HPDE6-E6E7 (cell line): Measurements from ENCODE around the gene GAS2L2.
"Not testable (repeated sequence)": the region's sequence is repeated elsewhere in the genome, so short reads cannot be mapped to it uniquely, and the experiment has no call there.

Source experiments
- DNase-seq: peaks from one replicate; pipeline ENCODE4 v3.0.0; 2011; ENCODE audit warnings: missing footprints; ENCODE audit errors: extremely low spot score

Gene GAS2L2

DNA sequence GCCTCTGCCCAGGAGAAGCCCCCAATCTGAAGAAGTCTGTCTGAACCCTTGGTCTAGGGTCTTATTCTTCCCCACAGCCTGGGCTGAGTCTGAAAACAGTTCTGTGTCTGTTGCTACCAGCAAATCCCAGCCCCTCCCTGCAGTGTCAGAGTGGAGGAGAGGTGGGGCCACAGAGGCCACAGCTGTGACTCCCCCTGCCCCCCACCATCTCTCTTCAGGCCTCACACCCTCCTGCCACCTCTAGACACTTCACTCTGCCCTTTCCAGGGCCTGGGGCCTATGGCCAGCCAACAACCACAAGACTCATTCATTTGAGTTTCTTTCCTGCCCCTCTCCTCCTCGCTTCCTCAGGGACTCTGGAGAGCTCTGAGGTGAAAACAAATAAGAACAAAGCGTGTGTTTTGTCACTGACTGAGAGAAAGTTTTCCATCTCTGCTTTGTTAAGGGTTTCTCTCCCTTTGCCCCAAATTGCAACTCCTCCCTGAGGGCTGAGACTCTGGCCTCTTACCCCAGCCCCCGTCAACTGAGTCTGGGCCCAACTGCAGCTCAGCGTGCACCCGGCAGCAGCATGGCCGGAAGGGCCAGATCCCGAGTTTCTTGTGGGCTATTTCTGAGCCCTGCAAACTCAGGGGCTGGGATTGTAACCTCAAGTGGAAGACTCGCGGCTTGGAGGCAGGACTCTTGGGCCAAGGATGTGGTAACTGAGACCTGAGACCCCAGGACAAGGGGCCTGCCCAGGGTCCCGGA lies 20.8 kb upstream of the GAS2L2 start:
- DNase-seq = no peak

DNA sequence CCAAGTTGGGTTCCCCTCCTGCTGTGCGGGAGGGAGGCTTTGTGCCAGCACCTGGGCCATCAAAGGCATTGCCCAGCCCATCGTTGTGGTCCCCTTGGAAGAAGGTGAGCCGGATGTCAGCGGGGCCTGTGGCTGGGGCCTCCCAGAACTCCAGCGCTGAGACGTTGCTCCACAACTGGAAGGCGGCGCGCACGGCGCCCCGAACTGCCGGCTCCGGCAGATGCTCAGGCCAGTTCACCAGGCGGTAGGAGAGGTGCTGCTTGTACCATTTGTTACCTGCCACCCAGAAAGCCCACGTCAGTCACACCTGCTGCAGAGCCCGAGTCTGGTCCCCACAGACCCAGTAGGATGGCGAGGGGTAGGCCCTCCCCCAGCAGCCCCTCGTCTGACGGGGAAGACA lies 20.1 kb upstream of the GAS2L2 start:
- no peak for DNase-seq

DNA sequence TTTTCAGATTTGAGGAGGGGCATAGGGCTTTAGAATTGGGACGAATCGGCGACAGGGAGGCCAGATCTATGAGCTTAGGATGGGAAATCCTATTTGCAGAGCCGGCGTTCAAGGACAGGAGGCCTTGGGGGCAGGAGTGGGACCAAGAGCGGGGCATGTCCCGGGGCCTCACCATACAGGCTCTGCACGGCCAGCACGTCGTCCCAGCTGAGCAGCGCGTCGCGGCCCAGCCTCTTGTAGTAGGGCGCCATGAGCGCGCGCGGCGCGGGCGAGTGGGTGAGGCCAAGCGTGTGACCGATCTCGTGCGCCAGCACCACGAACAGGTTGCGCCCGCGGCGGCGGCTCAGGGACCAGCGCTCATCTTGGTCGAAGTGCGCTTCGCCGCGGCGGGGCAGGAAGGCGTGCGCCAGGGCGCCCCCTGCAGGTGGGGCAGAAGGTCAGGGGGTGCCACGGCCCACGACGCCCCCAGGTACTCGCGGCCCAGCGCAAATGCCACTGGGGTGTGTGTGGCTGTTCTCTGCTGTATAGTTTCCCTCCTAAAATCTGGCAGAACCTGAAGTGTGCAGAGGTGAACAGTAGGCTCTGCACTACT lies 17.0 kb upstream of the GAS2L2 start:
- DNase-seq = no peak

DNA sequence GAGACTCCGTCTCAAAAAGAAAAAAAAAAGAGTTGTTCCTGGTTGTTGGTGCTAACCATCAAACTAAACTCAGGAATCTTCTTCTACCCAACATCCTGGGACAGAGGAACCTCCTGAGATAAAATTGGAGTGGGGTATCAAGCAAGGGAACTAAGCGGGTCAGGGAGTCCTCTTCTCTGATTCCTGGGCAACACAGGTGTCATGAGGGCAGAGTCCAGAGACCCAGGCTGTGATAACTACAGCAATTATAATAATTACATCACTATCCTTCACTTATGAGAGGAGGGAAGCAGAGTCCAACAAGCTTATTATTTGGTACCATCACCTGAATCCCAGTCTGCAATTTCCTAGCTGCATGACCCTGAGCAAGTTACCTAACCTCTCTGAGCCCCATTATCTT lies 15.8 kb upstream of the GAS2L2 start:
- DNase-seq = no peak

DNA sequence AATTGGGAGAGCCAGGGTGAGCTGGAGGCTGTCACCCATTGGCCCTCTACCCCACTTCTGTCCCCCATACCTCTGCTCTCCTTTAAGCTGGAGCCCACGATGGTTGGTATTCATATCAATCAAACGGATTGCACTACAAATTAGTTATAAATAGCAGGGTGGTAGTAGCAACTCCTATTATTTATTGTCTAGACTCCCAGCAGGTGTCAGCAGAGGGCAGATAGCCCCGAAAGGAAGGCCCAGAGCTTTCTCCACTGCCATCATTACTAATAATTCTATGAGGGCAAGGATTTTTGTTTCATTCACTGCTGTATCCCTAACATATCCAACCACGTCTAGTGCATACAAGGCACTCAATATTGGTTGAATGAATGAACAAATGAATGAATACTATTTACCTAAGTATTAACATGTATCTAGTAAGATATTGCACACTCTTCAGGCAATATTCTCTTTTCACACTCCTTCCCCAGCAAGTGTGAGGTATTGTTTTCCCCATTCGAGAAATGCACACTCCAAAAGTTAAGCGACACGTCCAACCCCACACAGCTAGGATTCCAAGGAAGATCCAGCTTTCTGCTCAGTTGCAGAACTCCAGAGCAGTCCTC lies 14.0 kb upstream of the GAS2L2 start:
- no peak for DNase-seq

DNA sequence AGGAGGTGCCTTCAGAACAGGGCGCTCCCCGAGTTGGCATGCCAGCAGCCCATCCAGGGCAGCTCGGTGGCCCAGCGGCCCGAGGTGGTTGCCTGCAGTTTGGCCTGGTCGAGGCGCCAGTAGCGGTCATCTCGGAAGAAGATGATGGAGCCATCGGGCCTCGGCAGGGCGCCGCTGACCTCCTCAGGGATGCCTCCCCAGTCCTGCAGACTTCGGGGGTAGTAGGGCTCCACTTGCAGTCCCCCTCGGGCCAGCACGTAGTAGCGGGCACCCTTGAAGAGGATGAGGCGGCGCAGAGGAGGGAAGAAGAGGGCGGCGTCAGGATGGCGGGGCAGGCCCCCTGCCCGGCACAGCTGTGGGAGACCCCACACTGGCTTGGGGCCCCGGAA lies 13.4 kb upstream of the GAS2L2 start:
- no peak for DNase-seq

DNA sequence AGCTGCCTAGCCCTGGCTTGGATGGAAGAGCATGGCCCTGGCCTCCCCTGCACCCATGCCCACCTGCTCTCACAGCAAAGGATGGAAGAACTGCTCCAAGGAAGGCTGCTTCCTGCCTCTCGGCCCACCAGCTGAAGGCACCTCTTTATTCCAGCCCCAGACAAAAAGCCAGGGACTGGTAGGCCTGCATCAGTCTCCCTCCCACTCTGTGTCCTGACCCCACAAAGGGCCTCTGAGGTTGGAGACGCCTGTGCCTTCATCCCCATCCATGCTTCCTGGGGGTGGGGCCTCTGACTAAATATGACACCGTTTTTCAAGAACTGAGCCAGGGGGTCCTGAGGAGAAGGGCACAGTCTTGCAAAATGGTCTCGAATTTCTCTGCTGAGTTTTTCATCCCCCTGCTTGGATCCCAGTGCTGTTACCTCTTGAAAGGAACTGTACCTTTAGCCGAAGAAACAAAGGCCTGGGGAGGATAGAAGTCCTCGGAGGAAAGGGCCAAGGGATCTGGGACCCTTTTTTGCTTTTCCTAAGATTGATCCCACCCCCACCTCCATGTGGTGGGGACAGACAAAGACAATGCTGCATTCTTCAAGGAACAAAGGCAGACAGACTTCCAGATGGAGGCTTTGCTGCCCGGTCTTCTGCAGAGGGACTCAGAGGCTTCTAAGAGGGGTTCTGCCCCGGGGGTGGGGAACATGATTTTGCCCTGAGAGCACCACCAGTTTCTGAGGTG lies 12.9 kb upstream of the GAS2L2 start:
- DNase-seq = no peak

DNA sequence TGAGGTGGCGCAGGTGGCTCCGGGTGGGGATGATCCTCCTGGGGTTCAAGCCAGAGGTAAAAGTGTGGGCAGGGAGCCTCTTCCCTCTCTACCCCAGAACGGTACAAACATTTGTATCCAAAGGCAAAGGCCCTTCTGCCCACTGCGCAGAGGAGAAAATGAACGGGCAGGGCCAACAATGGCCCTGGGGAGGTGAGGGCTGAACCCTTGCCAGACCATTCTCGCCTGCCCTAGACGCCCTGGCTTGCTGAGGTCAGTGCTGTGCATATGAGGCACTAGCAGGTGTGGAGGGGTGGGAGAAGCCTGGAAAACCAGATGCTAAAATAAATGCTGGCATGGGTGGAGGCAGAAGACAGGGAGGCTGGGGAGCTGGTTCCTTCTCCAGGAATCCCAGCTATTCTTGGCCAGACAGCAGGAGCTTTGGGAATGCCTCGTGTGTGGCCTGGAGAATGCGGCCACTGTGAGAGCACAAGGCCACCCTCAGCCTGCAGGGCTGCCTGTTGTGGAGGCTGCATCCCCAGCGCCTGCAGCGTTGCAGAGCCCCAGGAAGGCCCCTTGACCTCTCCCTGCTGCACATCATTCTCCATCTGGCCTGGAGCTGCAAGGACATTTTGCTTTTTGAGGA lies 12.2 kb upstream of the GAS2L2 start:
- no peak for DNase-seq

DNA sequence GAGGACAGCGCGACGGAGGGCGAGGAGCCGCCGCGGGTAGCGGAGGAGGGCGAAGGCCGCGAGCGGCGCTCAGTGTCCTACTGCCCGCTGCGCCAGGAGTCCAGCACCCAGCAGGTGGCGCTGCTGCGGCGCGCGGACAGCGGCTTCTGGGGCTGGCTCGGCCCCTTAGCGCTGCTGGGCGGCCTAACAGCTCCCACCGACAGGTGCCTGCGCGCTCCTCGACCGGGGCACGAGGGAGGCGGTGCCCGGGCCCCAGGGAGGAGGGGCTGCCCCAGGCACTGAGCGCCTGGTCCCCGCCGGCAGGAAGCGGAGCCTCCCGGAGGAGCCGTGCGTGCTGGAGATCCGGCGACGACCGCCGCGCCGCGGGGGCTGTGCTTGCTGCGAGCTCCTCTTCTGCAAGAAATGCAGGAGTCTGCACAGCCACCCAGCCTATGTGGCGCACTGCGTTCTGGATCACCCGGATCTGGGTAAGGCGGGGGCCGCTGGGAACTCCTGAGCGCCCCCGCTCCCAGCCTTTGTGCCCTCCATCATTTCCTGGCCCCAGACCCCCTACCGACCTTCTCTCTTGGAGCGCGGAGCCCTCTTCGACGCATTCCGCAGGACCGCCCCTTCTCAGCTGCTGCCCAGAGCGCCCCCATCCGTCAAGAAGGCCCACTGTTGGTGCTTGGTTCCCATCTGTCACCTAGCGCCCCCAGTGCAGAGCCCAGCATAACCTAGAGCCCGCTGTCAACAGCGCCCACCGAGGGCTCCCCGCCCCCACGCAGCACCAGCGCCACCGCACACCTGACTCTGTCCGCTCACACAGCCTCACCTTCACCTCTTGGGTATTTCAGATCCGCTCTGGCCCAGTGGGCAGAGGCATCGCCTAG lies 11.3 kb upstream of the GAS2L2 start:
- DNase-seq = peak; percentile 81

DNA sequence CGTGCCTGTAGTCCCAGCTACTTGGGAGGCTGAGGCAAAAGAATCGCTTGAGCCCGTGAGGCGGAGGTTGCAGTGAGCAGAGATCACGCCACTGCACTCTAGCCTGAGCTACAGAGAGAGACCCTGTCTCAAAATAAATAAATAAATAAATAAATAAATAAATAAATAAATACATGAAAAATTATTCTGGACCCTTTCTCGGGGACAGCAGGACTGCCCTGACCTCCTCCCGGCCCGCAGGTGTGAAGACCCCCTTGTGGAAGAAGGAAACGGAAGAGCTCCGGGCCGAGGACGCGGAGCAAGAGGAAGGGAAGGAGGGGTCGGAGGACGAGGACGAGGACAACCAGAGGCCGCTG lies 10.7 kb upstream of the GAS2L2 start:
- no peak for DNase-seq

DNA sequence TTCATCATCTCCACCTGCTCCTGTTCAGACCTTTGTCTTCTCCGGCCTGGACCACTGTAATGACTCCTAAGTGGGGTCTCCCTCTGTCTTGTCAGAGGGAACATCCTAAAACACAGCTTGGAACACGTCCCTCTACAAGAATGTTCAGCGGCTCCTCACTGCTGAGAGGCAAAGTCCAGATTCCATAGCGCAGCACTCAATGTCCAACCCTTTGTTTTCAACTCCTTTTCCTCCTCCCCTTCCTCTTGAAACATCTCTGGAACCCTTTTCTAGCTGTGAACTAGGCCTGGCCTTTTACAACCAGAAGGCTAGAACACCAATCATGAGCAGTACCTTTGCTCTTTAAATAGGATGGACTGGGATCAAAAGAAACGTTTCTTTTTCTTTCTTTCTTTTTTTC lies 8.6 kb upstream of the GAS2L2 start:
- DNase-seq = no peak

DNA sequence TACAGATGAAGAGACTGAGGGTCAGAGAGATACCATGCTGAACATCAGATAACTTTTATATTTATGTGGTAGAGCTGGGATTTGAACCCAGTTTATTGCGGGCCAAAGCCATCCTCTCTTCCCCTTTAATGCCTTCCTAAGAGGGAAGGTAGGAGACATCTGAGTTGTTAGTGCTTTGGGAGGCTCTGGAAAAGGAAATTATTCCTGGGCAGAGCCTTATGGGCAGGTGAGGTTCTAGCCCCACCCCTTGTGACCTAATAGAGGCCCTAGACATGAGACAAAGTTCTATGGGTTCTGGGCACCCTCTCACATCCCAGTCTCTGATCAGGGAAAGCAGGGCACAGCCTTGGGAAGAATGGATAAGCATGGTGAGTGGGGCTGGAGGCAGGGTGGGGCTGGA lies 7.5 kb upstream of the GAS2L2 start, which contains the start of gene C17orf50:
Gene C17orf50, plus strand, starts transcription at position 301 of the 400 bp plus-strand sequence. Its CDS starts 55 bp downstream, at position 356.
- DNase-seq = no peak

DNA sequence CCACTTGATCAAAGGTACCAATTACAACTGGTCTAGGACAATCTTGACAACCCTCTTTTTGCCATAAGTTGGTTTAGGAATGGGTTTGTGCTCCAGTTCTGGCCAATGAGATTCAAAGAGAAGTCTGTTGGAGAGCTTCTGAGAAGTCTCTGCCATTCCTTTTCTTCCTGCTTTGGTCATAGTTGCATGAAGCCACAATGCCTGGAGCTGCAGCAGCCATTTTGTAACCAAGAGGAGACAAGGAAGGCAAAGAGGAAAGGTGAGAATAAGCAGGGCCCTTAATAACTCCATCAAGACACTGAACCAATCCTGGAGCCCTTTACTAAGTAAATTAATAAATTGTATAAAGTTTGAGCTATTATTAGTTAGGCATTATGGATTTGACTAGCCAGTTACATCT lies 4.2 kb upstream of the GAS2L2 start:
- DNase-seq = no peak

DNA sequence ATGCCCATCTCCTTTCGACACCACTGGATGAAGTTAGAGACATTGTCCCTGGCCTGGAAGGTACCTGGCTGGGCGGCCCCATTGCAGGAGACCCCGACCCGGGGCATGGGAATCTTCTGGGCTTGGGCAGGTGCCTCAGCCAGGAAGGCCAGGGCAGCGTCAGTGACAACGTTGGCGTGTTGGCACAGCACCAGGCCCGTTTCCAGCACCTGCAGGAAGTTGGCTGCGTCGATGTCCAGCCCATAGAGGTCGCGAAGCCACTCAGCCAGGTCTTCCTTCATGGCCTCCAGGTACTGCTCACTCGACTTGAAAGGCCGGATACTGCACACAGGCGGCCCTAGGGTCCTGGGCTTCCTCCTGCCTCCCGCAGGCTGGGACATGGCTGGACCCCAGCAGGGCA lies 568 bp downstream of the GAS2L2 start:
- no peak for DNase-seq

DNA sequence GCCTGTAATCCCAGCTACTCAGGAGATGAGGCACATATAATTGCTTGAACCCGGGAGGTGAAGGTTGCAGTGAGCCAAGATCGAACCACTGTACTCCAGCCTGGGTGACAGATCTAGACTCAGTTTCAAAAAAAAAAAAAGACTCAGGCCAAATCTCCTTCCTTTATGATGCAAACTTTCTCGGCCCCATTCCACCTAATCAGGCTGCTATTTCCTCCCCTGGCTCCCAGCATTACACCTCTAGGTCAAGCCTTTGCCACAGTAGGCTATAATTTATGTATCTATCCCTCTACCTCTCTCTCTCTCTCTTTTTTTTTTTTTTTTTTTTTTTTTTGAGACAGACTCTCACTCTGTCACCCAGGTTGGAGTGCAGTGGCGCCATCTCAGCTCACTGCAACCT lies 1.5 kb downstream of the GAS2L2 start:
- DNase-seq = not testable (repeated sequence)

DNA sequence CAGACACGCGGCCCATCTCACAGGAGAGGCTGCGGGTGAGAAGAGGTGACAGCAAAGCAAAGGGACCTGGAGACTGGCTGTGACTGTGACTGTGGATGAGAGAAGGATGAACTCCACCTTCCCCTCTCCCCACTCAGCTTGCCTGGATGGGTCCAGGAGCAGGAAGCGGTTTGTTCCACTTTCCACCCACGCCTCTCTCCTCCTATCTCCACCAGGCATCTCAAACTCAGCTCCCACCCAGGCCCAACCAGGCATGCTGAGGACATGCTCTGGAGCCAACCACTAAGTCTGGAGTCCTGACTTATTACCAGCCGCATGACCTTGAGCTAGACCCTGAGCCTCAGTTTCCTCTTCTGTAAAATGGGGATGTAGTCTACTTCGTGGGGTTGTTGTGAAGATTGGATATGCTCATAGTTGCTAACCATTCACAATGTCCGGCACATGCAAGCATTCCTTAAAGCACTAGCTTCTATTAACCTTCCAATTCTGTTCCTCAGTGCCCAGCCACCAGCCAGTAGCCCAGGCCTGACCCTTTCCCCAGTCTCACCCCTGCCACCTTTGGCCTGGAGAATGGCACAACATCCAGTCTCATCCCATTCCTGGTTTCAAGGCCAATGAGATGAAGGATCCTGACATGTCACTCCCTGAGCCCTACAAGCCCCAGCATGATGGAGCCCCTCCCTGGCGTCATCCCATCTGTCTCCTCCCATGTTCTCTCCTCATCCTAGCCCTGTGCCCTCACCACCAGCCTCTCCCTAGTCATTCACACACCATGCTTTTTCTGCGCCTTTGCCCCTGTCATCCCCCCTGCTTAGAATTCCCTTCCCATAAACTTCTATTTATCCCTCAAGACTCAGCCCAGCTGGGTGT lies 2.3 kb downstream of the GAS2L2 start:
- DNase-seq = peak; percentile 41

DNA sequence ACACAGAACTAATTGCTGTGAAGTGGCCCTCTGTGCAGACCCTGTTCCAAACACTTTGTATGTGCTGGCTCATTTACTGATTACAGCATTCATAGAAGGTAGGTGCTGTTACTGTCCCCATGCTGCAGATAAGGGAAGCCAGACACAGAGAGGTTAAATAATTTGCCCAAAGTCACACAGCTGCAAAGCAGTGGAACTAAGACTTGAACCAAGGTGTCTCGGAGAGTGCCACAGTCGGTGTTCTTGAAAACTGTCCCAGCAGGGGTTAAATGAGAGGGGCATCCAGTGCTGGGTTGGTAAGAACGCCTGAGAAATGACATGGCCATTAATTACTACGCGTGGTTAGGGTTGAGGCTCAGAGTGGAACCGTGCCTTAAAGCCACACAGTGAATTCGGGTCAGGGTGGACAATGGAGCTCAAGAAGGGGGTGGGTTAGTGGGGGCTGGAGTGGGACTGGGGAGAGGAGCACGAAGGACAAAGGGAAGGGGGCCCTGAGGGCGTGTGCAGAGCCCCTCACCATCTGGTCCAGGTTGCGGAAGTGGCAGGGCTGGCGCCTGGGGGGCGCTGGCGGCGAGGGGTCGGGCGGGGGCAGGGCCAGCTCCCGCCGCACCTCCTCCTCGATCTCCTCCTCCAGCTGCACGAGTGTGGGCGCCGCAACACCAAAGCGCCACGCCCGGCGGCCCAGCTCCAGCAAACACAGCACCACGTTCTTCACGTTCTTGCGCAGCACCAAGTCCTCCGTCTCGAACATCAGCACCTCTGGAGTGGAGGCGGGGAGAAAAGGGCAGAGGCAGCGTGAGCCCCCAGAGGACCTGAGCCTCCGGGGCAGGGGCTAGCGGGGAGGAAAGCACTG lies 3.3 kb downstream of the GAS2L2 start:
- no peak for DNase-seq

DNA sequence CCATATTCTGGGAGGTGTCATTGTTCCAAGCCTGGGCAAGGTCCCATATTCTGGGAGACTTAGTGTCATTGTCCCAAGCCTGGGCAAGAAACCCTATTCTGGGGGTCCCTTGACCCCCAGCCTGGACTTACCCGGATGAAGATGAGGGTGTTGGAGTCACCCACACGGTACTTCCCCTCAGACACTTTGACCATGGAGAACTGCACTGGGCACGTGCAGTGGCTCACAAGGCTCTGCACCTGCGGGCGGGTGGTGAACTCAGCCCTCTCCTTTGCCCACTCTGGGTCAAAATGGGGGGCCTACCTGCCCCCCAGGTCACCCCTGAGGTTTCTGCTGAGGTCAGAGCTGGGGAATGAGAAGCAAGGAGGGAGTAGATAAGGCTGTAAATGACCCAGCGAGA lies 4.1 kb downstream of the GAS2L2 start:
- DNase-seq = no peak

DNA sequence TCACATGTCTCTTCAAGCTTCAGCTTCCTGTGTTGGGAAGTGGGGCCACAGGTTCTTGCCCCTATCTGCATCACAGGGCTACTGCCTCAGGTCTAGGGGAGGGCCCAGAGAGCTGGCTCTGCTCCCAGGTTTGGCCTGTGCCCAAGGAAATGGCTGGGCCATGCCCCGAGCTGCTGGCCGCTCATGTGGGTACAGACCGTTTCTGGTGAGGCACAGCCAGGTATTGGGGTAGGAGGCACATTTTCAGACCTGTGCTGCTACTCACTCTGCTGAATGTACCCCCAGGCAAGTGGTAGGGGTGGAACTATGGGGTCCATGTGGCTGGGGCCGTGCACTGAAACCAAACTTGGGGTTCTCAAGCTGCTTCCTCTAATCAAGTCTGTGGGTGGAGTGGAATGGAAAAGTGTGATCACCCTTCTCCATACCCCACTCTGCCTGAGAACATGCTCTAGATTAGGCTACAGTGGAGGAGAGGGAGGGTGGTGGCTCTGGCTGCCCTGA lies 4.6 kb downstream of the GAS2L2 start:
- DNase-seq = peak; percentile 44
